Psoas muscle (tissue), 8 donors: ENCODE measurements around the gene FCRL2. TPM values are rescaled to one million over a fixed set of nuclear protein-coding genes. Genes with fewer than 3 reads are reported as not detected.
"Not testable (repeated sequence)": the region's sequence is repeated elsewhere in the genome, so short reads cannot be mapped to it uniquely, and the experiment has no call there.

ENCODE experiments used
- ATAC-seq, 4 donors: fragments of 200-7000 bp; cut with Tn5 transposase; one replicate each; pipeline ENCODE4 v1.9.1; 2020; ENCODE audit warnings: moderate library complexity in 3 of 4, mild to moderate bottlenecking in 2 of 4
- DNase-seq, 2 donors: peaks; one replicate each; pipeline ENCODE4 v3.0.0-alpha.2; 2020
- H3K27ac ChIP-seq: fragments of 200-600 bp; one replicate; pipeline ENCODE4 v1.8.0; 2022
- H3K27me3 ChIP-seq, 3 donors: fragments of 200-600 bp in 1 of 3; one replicate each; pipeline versions ENCODE4 v1.6.1 to v1.8.0; 2013 to 2022; ENCODE audit warnings: low read length in 2 of 3, mild to moderate bottlenecking in 2 of 3, moderate library complexity in 1 of 3; ENCODE audit not compliant: insufficient read depth in 3 of 3
- H3K36me3 ChIP-seq, 2 donors: fragments of 200-600 bp in 1 of 2; one replicate each; pipeline versions ENCODE4 v1.6.1 to v1.8.0; 2013 to 2022; ENCODE audit warnings: low read depth in 1 of 2, mild to moderate bottlenecking in 1 of 2, moderate library complexity in 1 of 2; ENCODE audit not compliant: insufficient read depth in 1 of 2
- H3K4me1 ChIP-seq: fragments of 200-600 bp; one replicate; pipeline ENCODE4 v1.8.0; 2022
- H3K4me3 ChIP-seq: fragments of 200-600 bp; one replicate; pipeline ENCODE4 v1.8.0; 2022; ENCODE audit warnings: mild to moderate bottlenecking
- H3K9me3 ChIP-seq: fragments of 200-600 bp; one replicate; pipeline ENCODE4 v1.8.0; 2022
- WGBS, 3 donors: extraction: QIAGEN DNeasy Blood & Tissue Kit; methylation state at CpG; one replicate each; pipeline versions ENCODE4 v1.1.6 to v1.1.7; 2013; 5-methylcytosine and 5-hydroxymethylcytosine counted together
- intact Hi-C, 2 donors: fragments of 100-400 bp; cut with DNase I; formaldehyde crosslinking; loops; one replicate each; pipeline versions ENCODE4 v1.11.0 to v1.14.2; 2022
- polyA plus RNA-seq, 3 donors: library from polyadenylated mRNA; stranded (reverse); fragments of 200-250 nt; gene quantifications; one replicate each; pipeline ENCODE4 v1.2.3, GENCODE V29; 2013
- total RNA-seq, 4 donors: library from RNA; stranded (reverse); fragmentation: NEBNext Ultra II Directional in 2 of 4; extraction: Animal tissue kit (Norgen Biotek cat#: 25700) in 2 of 4; gene quantifications; one replicate each; pipeline versions ENCODE4 v1.2.1 to v1.2.4, GENCODE V29; 2021 to 2023
- TF ChIP-seq, protein P1 (sequence below): fragments of 200-600 bp; IDR thresholded peaks from one replicate; pipeline ENCODE4 v1.8.0; 2022; ENCODE audit warnings: antibody characterized with exemption
- donor health status: healthy with polysubstance abuse.
- donor health status: DM: no; HTN: no; CAD: no; lungs with moderate emphysema.
- donor health status: Bipolar disorder and iron deficiency.
- donor health status: healthy.
- donor health status: DM: yes; HTN: yes; CAD: no.
- donor health status: DM: no; HTN: no; CAD: no.
- donor health status: DM: no; HTN: no; CAD: no.
- donor health status: DM: yes; HTN: yes; CAD: no.

Gene FCRL2
- total and polyA plus RNA-seq, 7 donors, result 0.03 to 0.17 TPM; not detected in 5

DNA sequence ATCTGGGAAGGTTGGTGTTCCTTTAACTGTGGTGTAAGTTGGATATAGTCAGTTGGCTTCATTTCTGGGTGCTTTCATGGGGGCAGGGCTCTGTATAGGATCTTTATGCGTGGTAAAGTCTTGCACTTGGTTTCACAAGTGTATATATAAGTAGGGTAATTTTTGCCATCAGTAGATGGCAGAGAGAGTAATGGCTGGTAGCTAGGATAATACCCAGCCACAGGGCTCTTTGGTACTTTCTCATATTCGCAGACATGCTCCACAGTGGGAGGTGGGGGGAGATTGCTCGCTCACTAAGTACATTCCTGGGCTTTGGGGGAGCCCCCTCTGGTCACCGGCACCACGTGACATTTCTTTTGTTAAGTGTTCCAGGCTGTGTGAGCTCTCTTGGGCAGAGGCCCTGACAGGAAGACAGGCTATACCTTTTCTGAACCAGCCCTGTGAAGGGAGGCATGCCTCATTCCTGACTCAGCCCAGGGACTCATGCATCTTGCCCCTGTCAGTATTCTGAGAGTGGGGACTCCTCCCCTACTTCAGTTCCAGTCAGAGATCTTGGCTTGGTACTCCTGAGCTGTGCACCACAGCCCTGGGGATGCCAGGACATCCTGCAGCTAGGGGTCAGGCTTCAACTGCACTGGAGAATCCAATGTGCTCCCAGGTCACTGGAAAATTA lies 37.6 kb downstream of the FCRL2 start:
- no peak for ATAC-seq
- DNase-seq, result no peak
- no peak overlapping the region for H3K4me3 ChIP-seq
- WGBS, 3 donors, result 59 to 61% (median 61%) methylated on average over 5 of the region's 5 CpGs
- no peak overlapping the region for H3K27ac ChIP-seq
- intact Hi-C loops, result no loop called here
- no peaks in the 10 kb centered on the region for H3K36me3 ChIP-seq
- H3K4me1 ChIP-seq, result no peaks in the 10 kb centered on the region
- no peaks in the 10 kb centered on the region for H3K27me3 ChIP-seq
- H3K9me3 ChIP-seq, result no peaks in the 10 kb centered on the region
- TF ChIP-seq, protein P1, sequence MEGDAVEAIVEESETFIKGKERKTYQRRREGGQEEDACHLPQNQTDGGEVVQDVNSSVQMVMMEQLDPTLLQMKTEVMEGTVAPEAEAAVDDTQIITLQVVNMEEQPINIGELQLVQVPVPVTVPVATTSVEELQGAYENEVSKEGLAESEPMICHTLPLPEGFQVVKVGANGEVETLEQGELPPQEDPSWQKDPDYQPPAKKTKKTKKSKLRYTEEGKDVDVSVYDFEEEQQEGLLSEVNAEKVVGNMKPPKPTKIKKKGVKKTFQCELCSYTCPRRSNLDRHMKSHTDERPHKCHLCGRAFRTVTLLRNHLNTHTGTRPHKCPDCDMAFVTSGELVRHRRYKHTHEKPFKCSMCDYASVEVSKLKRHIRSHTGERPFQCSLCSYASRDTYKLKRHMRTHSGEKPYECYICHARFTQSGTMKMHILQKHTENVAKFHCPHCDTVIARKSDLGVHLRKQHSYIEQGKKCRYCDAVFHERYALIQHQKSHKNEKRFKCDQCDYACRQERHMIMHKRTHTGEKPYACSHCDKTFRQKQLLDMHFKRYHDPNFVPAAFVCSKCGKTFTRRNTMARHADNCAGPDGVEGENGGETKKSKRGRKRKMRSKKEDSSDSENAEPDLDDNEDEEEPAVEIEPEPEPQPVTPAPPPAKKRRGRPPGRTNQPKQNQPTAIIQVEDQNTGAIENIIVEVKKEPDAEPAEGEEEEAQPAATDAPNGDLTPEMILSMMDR, result no peak

DNA sequence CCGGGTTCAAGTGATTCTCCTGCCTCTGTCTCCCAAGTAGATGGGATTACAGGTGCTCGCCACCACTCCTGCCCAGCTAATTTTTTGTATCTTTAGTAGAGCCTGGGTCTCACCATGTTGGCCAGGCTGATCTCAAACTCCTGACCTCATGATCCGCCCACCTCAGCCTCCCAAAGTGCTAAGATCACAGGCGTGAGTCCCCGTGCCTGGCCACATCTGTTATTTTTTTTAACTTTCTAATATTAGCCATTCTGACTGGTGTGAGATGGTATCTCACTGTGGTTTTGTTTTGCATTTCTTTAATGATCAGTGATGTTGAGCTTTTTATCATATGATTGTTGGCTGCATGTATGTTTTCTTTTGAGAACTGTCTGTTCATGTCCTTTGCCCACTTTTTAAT lies 40.9 kb downstream of the FCRL2 start:
- H3K4me1 ChIP-seq, intact Hi-C loops, H3K27ac ChIP-seq, ATAC-seq, H3K36me3 ChIP-seq, H3K9me3 ChIP-seq, H3K4me3 ChIP-seq, H3K27me3 ChIP-seq, DNase-seq: not testable (repeated sequence)
- 81 to 88% (median 88%) methylated on average over 5 of the region's 5 CpGs for WGBS, 3 donors

DNA sequence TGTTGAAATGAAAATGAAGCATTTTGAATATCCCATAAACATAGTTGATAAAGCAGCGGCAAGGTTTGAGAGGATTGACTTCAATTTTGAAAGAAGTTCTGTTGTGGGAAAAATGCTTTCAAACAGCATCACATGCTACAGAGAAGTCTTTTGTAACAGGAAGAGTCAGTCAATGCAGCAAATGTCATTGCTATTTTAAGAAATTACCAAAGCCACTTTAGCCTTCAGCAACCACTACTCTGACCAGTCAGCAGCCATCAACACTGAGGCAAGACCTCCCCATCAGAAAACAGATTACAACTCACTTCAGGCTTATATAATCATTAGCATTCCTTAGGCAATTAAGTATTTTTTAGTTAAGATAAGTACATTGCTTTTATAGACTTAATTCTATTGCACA lies 42.6 kb downstream of the FCRL2 start:
- ATAC-seq (no peak), DNase-seq (no peak)
- Histone ChIP-seq H3K36me3 (no peaks in the 10 kb centered on the region), H3K27me3 (no peaks in the 10 kb centered on the region), H3K4me3 (no peak overlapping the region), H3K27ac (no peak overlapping the region), H3K4me1 (no peaks in the 10 kb centered on the region), H3K9me3 (no peaks in the 10 kb centered on the region)
- intact Hi-C loops, result no loop called here
- WGBS, 3 donors, result 86 to 97% (median 96%) methylated on average over 1 of the region's 1 CpG
- TF ChIP-seq, protein P1, result no peak

DNA sequence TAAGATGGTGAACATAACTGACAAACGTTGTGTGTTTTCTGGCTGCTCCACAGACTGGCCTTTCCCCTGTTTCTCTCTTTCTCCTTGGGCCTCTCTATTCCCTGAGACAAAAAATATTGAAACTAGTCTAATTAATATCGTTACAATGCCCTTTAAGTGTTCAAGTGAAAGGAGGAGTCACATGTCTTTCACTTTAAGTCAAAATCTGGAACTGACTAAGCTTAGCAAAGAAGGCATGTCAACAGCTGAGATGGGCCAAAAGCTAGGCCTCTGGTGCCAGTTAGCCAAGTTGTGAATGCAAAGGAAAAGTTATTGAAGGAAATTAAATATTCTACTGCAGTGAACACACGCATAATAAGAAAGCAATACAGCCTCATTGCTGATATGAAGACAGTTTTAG lies 44.2 kb downstream of the FCRL2 start:
- DNase-seq, result no peak
- Histone ChIP-seq H3K4me1 (no peaks in the 10 kb centered on the region), H3K27me3 (no peaks in the 10 kb centered on the region), H3K36me3 (no peaks in the 10 kb centered on the region), H3K4me3 (no peak overlapping the region), H3K9me3 (no peaks in the 10 kb centered on the region), H3K27ac (no peak overlapping the region)
- WGBS, 3 donors, result 63 to 66% (median 64%) methylated on average over 3 of the region's 3 CpGs
- TF ChIP-seq, protein P1, result no peak
- ATAC-seq, result no peak
- intact Hi-C loops, result no loop called here

DNA sequence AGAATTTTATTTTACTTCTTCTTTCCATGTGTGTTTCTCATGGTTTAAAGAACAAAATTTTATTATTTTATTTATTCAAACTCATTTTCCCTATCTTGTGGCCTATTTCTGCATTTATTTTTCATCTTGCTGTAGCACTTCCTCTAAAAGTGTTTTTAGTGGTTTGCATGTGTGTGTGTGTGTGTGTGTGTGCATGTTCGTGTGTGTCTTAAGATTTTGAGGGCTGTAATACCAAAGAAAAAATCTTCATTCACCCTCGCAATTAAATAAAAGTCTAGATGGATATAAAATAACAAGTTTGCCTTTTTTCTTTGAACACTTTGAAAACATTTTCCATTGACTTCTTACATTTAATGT lies 51.7 kb downstream of the FCRL2 start:
- 63 to 70% (median 69%) methylated on average over 2 of the region's 2 CpGs for WGBS, 3 donors

More for the DNA sequence above, 51.7 kb downstream of the FCRL2 start:
- H3K4me3 ChIP-seq, result no peak overlapping the region
- no peaks in the 10 kb centered on the region for H3K9me3 ChIP-seq
- no peaks in the 10 kb centered on the region for H3K4me1 ChIP-seq
- TF ChIP-seq, protein P1, result no peak
- intact Hi-C loops, result no loop called here
- no peaks in the 10 kb centered on the region for H3K27me3 ChIP-seq
- H3K27ac ChIP-seq, result no peak overlapping the region
- ATAC-seq (no peak), DNase-seq (no peak)
- H3K36me3 ChIP-seq, result no peaks in the 10 kb centered on the region
